ENCODE measurements around the gene NBR1.
"Not testable (repeated sequence)": the region's sequence is repeated elsewhere in the genome, so short reads cannot be mapped to it uniquely, and the experiment has no call there.

The NBR1 gene

DNA sequence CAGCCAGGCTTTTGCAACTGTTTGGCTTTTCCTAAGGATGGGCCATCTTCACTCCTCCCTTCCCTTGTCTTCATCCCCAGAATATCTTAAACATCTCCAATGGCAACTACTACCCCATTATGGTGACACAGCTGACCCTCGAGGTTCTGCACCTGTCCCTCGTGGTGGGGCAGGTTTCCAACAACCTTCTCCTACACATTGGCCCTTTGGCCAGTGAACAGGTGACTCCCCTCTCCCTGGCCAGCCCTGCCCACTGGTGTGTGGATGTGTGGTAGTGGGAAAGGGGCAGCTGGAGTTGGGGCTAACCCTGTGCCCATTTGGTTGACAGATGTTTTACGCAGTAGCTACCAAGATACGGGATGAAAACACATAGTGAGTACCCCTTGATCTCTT is 45.4 kb downstream of the NBR1 start:
- DNase-seq = no peak

GRCh38 chr17:43216762-43217613 is 46.0 kb downstream of the NBR1 start:
- DNase-seq = no peak

- no peak for DNase-seq
These were observed 46.6 kb downstream of the NBR1 start for GRCh38 chr17:43217614-43218087.

DNA sequence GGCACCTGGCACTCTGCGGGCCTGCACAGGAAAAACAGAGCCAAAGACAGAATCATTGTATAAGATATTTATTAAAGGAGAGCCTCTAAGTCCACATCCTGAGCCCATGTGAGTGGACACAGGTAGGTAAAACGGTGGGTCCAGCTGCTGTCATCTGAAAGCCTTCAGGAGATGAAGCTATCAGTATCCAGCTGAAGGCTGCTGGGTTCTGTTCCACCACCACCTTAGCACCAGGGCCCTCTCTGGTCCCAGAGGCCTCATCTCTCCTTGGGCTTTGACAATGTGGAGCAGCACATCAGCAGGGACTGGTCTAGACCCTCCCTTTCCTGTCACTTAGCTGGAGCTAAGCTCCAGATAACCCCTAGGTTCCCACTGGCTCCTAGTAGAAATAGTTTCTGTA is 48.0 kb downstream of the NBR1 start:
- DNase-seq = no peak

- no peak for DNase-seq
These were observed 48.8 kb downstream of the NBR1 start for GRCh38 chr17:43219746-43220380.

DNA sequence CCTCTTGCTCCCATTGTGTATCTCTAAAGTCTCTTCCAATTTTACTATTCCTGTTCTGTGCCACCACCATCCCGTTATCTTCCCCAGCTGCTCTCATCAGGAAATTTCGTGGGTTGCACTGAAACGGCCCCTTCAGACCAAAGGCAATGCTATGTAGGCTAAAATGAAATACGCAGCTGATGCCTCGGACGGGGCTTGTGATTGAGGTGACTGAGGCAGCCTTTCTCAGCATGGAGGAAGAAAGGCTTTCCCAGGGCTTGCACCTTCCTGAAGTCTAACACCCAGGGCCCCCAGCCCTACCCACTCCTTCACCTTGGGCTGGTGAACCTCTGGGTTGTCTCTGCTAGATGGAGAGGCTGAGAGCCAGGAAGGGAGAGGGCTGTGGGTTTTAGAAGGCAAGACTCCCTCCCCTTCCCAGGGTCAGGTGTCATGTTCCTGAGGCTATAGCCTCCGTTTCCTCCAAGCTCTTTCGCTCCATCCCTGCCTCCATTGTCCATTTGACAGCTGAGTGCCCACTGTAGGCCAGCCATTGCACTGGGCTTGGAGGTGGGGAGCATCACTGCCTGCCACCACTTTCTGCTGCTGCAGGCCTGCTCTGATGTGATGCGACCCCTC is 49.6 kb downstream of the NBR1 start:
- DNase-seq = no peak

DNA sequence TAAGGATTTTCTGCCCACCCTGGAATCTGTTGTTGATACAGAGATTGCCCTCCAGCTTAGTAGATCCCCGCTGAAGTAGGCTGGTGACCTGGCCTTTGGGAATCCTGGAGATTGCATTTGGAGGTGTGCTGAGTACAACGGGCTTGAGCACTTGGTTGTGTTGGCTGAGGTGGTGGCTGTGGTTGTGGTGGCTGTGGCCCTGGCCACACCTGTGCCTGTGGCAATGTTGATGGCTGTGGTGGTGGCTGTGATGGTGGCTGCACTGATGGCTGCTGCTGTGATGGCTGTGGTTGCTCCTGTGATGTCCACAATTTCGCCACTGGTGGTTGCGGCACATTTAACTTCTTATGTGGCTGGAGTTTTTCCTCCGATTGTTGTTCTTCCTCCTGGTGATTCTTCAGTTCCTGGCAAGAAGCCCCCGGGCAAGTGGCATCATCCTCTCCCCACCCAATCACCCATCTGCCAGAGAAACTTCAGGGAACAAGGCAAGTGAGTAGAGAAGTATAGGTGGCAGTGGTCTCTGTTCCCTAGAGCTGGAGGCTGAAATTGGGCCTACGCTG is 53.2 kb downstream of the NBR1 start:
- no peak for DNase-seq

DNA sequence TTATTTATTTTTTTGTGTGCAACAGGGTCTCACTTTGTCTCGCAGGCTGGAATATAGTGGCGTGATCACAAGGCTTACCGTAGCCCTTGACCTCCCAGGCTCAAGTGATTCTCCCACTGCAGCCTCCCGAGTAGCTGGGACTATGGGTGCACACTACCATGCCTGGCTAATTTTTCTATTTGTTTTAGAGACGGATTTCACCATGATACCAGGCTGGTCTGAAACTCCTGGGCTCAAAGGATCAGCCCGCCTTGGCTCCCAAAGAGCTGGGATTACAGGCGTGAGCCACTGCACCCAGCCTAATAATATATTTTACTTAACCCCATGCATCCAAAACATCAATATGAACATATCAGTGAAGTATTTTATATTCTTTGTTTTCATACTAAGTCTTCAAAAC is 55.4 kb downstream of the NBR1 start:
- no peak for DNase-seq

- not testable (repeated sequence) for DNase-seq
These were observed 57.2 kb downstream of the NBR1 start, which contains the start of gene CCDC200 for GRCh38 chr17:43228020-43228782. Gene CCDC200 (minus strand): TSS chr17:43228623. CDS start chr17:43228554, 69 bp downstream.

- not testable (repeated sequence) for DNase-seq
These were observed 60.4 kb downstream of the NBR1 start for GRCh38 chr17:43231205-43232020.

DNA sequence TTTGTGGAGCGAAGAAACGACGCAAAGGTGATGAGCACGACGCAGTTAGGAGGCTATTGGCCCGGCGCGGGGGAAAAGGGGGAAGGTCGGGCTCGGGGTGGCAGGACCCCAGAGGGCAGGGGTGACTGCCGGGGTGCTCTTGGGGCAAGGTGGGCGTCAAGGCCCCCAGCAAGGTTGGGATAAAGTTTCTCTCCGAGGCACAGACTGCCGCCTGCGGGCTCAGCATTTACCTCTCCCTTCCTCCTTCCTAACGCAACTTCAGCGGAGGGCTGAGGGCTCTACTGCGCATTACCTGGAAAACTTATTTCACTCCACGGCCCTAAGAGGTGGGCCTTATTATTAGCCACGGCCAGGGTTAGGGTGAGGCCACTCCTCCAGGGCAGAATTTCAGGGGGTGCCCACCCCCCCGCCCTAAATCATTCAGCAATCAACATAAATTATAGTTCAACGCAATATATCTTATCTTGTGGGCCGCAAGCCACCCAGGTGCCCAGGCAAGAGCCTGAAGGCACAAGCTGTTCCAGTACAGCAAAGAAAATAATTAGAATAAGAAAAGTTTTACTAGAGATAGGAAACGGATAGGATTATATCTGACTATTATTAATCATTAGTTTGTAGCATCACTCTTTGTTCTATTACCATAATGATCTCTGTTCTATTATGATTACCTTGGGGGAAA is 61.1 kb downstream of the NBR1 start:
- not testable (repeated sequence) for DNase-seq

- not testable (repeated sequence) for DNase-seq
These were observed 62.2 kb downstream of the NBR1 start for GRCh38 chr17:43233263-43233662.

GRCh38 chr17:43233877-43234276 is 62.9 kb downstream of the NBR1 start, which contains the start of gene RNU2-1:
Gene RNU2-1 (minus strand): TSS chr17:43233977.
- not testable (repeated sequence) for DNase-seq

DNA sequence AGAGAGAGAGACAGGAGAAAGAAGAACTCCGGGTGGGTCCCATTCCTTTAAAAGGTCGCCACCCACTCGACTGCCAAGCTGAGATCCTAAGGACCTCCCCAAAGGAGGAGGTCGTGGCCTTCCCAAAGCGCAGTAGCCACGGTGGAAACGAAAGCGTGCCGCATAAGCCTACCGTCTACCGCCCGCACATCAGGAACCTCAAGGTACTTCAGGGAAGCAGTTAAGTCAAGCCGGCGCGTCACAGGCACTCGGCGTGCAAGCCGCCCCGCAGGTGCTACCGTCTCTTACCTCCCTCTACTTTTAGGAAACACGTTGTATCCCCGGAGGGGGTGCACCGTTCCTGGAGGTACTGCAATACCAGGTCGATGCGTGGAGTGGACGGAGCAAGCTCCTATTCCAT is 68.6 kb downstream of the NBR1 start:
- not testable (repeated sequence) for DNase-seq

DNA sequence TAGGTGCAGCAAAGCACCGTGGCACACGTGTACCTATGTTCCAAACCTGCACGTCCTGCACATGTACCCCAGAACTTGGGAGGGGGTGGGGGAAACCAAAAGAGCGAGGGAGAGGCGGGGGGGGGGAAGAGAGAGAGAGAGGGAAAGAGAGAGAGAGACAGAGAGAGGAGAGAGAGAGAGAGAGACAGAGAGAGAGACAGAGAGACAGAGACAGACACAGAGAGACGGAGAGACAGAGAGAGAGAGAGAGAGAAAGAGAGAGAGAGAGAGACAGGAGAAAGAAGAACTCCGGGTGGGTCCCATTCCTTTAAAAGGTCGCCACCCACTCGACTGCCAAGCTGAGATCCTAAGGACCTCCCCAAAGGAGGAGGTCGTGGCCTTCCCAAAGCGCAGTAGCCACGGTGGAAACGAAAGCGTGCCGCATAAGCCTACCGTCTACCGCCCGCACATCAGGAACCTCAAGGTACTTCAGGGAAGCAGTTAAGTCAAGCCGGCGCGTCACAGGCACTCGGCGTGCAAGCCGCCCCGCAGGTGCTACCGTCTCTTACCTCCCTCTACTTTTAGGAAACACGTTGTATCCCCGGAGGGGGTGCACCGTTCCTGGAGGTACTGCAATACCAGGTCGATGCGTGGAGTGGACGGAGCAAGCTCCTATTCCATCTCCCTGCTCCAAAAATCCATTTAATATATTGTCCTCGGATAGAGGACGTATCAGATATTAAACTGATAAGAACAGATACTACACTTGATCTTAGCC is 69.8 kb downstream of the NBR1 start:
- DNase-seq = not testable (repeated sequence)

GRCh38 chr17:43246456-43246855 is 75.4 kb downstream of the NBR1 start:
- not testable (repeated sequence) for DNase-seq
